B cell (primary cell): ENCODE data around the gene OTOA. TPM values are rescaled to one million over a fixed set of nuclear protein-coding genes. Genes with fewer than 3 reads are reported as not detected.
"Not testable (repeated sequence)": the region's sequence is repeated elsewhere in the genome, so short reads cannot be mapped to it uniquely, and the experiment has no call there.

ENCODE experiments used
- ATAC-seq: fragments of 200-7000 bp; cut with Tn5 transposase; one replicate; pipeline ENCODE4 v1.10.0; 2021; ENCODE audit warnings: low read depth, mild to moderate bottlenecking, moderate number of reproducible peaks, moderate library complexity
- CTCF ChIA-PET: fragments of 350-600 bp; sonication (Branson Sonifier 250); formaldehyde crosslinking; loops from one replicate; lab custom pipeline; 2021; ENCODE audit warnings: antibody characterized with exemption, inconsistent platforms; lab: Charles Lee
- POLR2A ChIA-PET: fragments of 350-600 bp; sonication (Branson Sonifier 250); formaldehyde crosslinking; loops from one replicate; lab custom pipeline; 2021; ENCODE audit warnings: antibody characterized with exemption; lab: Charles Lee
- DNase-seq: peaks from one replicate; pipeline ENCODE4 v3.0.0; 2013
- H2AFZ ChIP-seq: 2 replicates; pipeline ENCODE4 v1.6.1; 2012; ENCODE audit warnings: mild to moderate bottlenecking, low read depth, low read length; ENCODE audit not compliant: insufficient read depth, poor library complexity, severe bottlenecking
- H3K27ac ChIP-seq, 2 donors: 1 replicate in 1 of 2; 2 replicates in 1 of 2; pipeline ENCODE4 v1.5.1; 2012 to 2013; ENCODE audit warnings: low read length in 2 of 2, mild to moderate bottlenecking in 2 of 2, moderate library complexity in 1 of 2
- H3K27me3 ChIP-seq, 4 experiments: fragments of 200-600 bp in 1 of 4; sonication (generic) in 1 of 4; replicated peaks in 1 of 4; 1 replicate in 2 of 4; 2 replicates in 2 of 4; pipeline versions ENCODE4 v1.6.1 to v1.7.0; 2013 to 2016; ENCODE audit warnings: low read length in 3 of 4, mild to moderate bottlenecking in 2 of 4, mixed read lengths in 1 of 4, moderate library complexity in 1 of 4; ENCODE audit not compliant: insufficient read depth in 4 of 4, control insufficient read depth in 3 of 4; ENCODE audit errors: control extremely low read depth in 1 of 4
- H3K36me3 ChIP-seq, 2 experiments: replicated peaks in 1 of 2; 1 replicate in 1 of 2; 2 replicates in 1 of 2; pipeline versions ENCODE4 v1.6.1 to v1.7.1; 2013; ENCODE audit warnings: low read length in 1 of 2; ENCODE audit not compliant: insufficient read depth in 2 of 2, control insufficient read depth in 1 of 2; ENCODE audit errors: control extremely low read depth in 1 of 2, extremely low read depth in 1 of 2
- H3K4me1 ChIP-seq, 2 donors: fragments of 200-600 bp in 1 of 2; sonication (generic) in 1 of 2; 1 replicate in 1 of 2; 2 replicates in 1 of 2; pipeline versions ENCODE4 v1.5.1 to v1.6.1; 2013 to 2017; ENCODE audit warnings: low read length in 2 of 2; ENCODE audit not compliant: control insufficient read depth in 2 of 2, insufficient read depth in 2 of 2
- H3K4me2 ChIP-seq: replicated peaks from 2 replicates; pipeline ENCODE3; 2012; ENCODE audit warnings: mild to moderate bottlenecking, low read depth, low read length; ENCODE audit not compliant: poor library complexity, severe bottlenecking
- H3K4me3 ChIP-seq, 5 experiments: fragments of 200-600 bp in 1 of 5; sonication (generic) in 1 of 5; 1 replicate in 3 of 5; 2 replicates in 2 of 5; pipeline versions ENCODE4 v1.5.1 to v1.7.0; 2011 to 2016; ENCODE audit warnings: low read length in 4 of 5, mild to moderate bottlenecking in 4 of 5, low read depth in 2 of 5, control low read depth in 1 of 5, moderate library complexity in 1 of 5; ENCODE audit not compliant: insufficient read depth in 1 of 5; ENCODE audit errors: control extremely low read depth in 1 of 5, extremely low read depth in 1 of 5
- H3K79me2 ChIP-seq: fragments of 200-600 bp; sonication (generic); one replicate; pipeline ENCODE4 v1.6.0; 2016; ENCODE audit warnings: low read length; ENCODE audit not compliant: control insufficient read depth, insufficient read depth
- H3K9ac ChIP-seq: fragments of 200-600 bp; sonication (generic); 2 replicates; pipeline ENCODE4 v1.6.1; 2017; ENCODE audit warnings: mild to moderate bottlenecking, low read length, moderate library complexity
- H3K9me3 ChIP-seq, 3 donors: one replicate each; pipeline versions ENCODE4 v1.6.1 to v1.7.1; 2013; ENCODE audit warnings: low read length in 2 of 3; ENCODE audit not compliant: control insufficient read depth in 2 of 3, insufficient read depth in 1 of 3; ENCODE audit errors: control extremely low read depth in 1 of 3
- H4K20me1 ChIP-seq: 2 replicates; pipeline ENCODE4 v1.6.0; 2012; ENCODE audit warnings: mild to moderate bottlenecking, low read length; ENCODE audit not compliant: insufficient read depth, control insufficient read depth, poor library complexity, severe bottlenecking
- H3K27ac Mint-ChIP-seq: one replicate; pipeline ENCODE4 v1.8.0; 2021; ENCODE audit warnings: mixed read lengths
- H3K27me3 Mint-ChIP-seq: one replicate; pipeline ENCODE4 v1.8.0; 2021; ENCODE audit warnings: mixed read lengths
- H3K4me1 Mint-ChIP-seq: one replicate; pipeline ENCODE4 v1.8.0; 2021; ENCODE audit warnings: mixed read lengths
- H3K4me3 Mint-ChIP-seq: one replicate; pipeline ENCODE4 v1.8.0; 2021; ENCODE audit warnings: mixed read lengths
- H3K9me3 Mint-ChIP-seq: one replicate; pipeline ENCODE4 v1.8.0; 2022; ENCODE audit warnings: mixed read lengths; ENCODE audit not compliant: insufficient read depth
- CTCF ChIP-seq: fragments of 200-600 bp; IDR thresholded peaks from one replicate; pipeline ENCODE4 v1.8.0; 2022; ENCODE audit warnings: antibody characterized with exemption, mild to moderate bottlenecking
- EZH2 ChIP-seq: IDR thresholded peaks from 2 replicates; pipeline ENCODE4 v1.6.1; 2012; ENCODE audit warnings: borderline replicate concordance, low read depth, mild to moderate bottlenecking, moderate library complexity, low read length; ENCODE audit not compliant: insufficient read depth, poor library complexity, severe bottlenecking
- WGBS: methylation state at CpG from one replicate; pipeline ENCODE4 v1.1.5; 2013; ENCODE audit warnings: missing lambda C conversion rate; ENCODE audit not compliant: insufficient coverage; 5-methylcytosine and 5-hydroxymethylcytosine counted together
- intact Hi-C: fragments of 100-400 bp; cut with micrococcal nuclease; formaldehyde crosslinking; loops from one replicate; pipeline ENCODE4 v1.10.0; 2022
- polyA plus RNA-seq: library from polyadenylated mRNA; depleted of rRNA; stranded (reverse); fragments of >200 nt; gene quantifications from 2 replicates; pipeline ENCODE4 v1.2.3, GENCODE V29; 2012
- total RNA-seq, 2 donors: library from RNA; stranded (reverse); fragments of 120-200 nt in 1 of 2; gene quantifications; 1 replicate in 1 of 2; 2 replicates in 1 of 2; pipeline versions ENCODE4 v1.2.3 to v1.2.4, GENCODE V29; 2013 to 2022

Gene OTOA
- total and polyA plus RNA-seq, 2 donors (not counting 1 experiment from before 2014, with no cell fraction given) = 0.39 TPM; not detected in 1

DNA sequence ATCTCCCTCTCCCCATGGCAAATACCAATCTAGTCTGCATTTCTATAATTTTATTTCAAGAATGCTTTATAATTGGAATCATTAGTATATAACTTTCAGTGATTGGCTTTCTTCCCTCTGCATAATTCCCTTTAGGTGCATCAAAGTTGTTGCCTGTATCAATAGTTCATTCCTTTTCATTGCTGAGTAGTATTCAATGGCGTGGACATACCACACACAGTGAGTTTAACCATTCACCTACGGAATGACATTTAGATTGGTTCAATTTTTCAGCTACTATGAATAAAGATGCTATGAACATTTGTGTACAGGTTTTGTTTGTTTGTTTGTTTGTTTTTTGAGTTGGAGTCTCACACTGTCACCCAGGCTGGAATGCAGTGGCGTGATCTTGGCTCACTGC is 9.7 kb downstream of the OTOA start:
- Histone ChIP-seq H3K4me1 (no peaks in the 10 kb centered on the region), H4K20me1 (no peaks in the 10 kb centered on the region), H2AFZ (no peak overlapping the region), H3K79me2 (no peaks in the 10 kb centered on the region), H3K9ac (no peak overlapping the region), H3K4me2 (no peak overlapping the region), H3K27me3 (no peaks in the 10 kb centered on the region), H3K9me3 (peaks cover 0 to 4% (median 2%) of the 10 kb centered on the region in 3 donors), H3K4me3 (no peak overlapping the region), H3K27ac (no peak overlapping the region), H3K36me3 (no peaks in the 10 kb centered on the region)
- Mint-ChIP-seq H3K27ac (no peak overlapping the region), H3K4me1 (no peaks in the 10 kb centered on the region), H3K9me3 (no peaks in the 10 kb centered on the region), H3K4me3 (no peak overlapping the region), H3K27me3 (peaks cover 3% of the 10 kb centered on the region)
- ChIA-PET CTCF (interaction anchor here (1.2 to 1.6 kb wide), 2 partner anchors 14 to 16 kb away, joined by 4 read pairs; no protein-coding TSS in a partner anchor), POLR2A (no interaction called here)
- intact Hi-C loops = no loop called here
- DNase-seq = no peak
- no CpG with 5 or more reads among the region's 3 CpGs for WGBS
- TF ChIP-seq EZH2 = no peak
- no peak for TF ChIP-seq CTCF
- no peak for ATAC-seq

- DNase-seq, H3K27me3 Mint-ChIP-seq, H4K20me1 ChIP-seq, H3K36me3 ChIP-seq, H3K4me3 Mint-ChIP-seq, ATAC-seq, H3K4me3 ChIP-seq, H3K4me1 ChIP-seq, H3K4me2 ChIP-seq, H2AFZ ChIP-seq, H3K9ac ChIP-seq, H3K9me3 ChIP-seq, H3K4me1 Mint-ChIP-seq, POLR2A ChIA-PET, H3K27ac Mint-ChIP-seq, H3K27ac ChIP-seq, H3K27me3 ChIP-seq, H3K9me3 Mint-ChIP-seq, H3K79me2 ChIP-seq, intact Hi-C loops: not testable (repeated sequence)
- no CpG with 5 or more reads among the region's 4 CpGs for WGBS
- CTCF ChIA-PET = interaction anchor here (1.2 kb wide), 1 partner anchor 17 kb away, joined by 4 read pairs; no protein-coding TSS in a partner anchor
Observed at GRCh38 chr16:21674456-21674855, 10.7 kb downstream of the OTOA start.

GRCh38 chr16:21680714-21681113 is 16.9 kb downstream of the OTOA start:
- DNase-seq, H3K4me3 Mint-ChIP-seq, H3K9me3 Mint-ChIP-seq, ATAC-seq, H3K27ac Mint-ChIP-seq, H3K4me2 ChIP-seq, intact Hi-C loops, POLR2A ChIA-PET, CTCF ChIA-PET, H2AFZ ChIP-seq, H3K79me2 ChIP-seq, H3K4me3 ChIP-seq, H4K20me1 ChIP-seq, H3K4me1 Mint-ChIP-seq, H3K4me1 ChIP-seq, H3K27ac ChIP-seq, H3K9ac ChIP-seq, H3K36me3 ChIP-seq, H3K9me3 ChIP-seq: not testable (repeated sequence)
- whole genome bisulfite sequencing = 89% methylated on average over 3 of the region's 5 CpGs
- H3K27me3 ChIP-seq = peaks cover 0 to 12% (median 4%) of the 10 kb centered on the region in 4 experiments
- peaks cover 15% of the 10 kb centered on the region for H3K27me3 Mint-ChIP-seq
